PC-3 (cell line): ENCODE measurements around the gene TTC34. TPM values are rescaled to one million over a fixed set of nuclear protein-coding genes. Genes with fewer than 3 reads are reported as not detected.

Experiments
- ATAC-seq: fragments of 200-7000 bp; cut with Tn5 transposase; 2 replicates; pipeline ENCODE4 v1.9.1; 2020; ENCODE audit warnings: mild to moderate bottlenecking, moderate library complexity
- BruUV-seq: library from RNA; stranded (reverse); fragments of 400-500 nt; replicated peaks from 2 replicates; lab custom pipeline; 2021; lab: Mats Ljungman, UMichigan
- CTCF ChIA-PET: fragments of 300-600 bp; sonication (Branson Sonifier 250); formaldehyde crosslinking; loops from one replicate; lab custom pipeline; 2022; ENCODE audit warnings: antibody characterized with exemption; lab: Charles Lee
- POLR2A ChIA-PET: fragments of 300-600 bp; sonication (Branson Sonifier 250); formaldehyde crosslinking; loops from one replicate; lab custom pipeline; 2022; ENCODE audit warnings: antibody characterized with exemption; ENCODE audit not compliant: unreplicated experiment; lab: Charles Lee
- DNase-seq: peaks from one replicate; pipeline ENCODE4 v3.0.0-alpha.2; 2015
- H2AFZ ChIP-seq: fragments of 300-600 bp; sonication (generic); 2 replicates; pipeline ENCODE4 v1.6.0; 2016; ENCODE audit warnings: antibody characterized with exemption, low read length
- H3F3A ChIP-seq: fragments of 300-600 bp; sonication (generic); one replicate; pipeline ENCODE4 v1.6.0; 2017; ENCODE audit warnings: antibody characterized with exemption, low read length, control low read depth, mild to moderate bottlenecking; ENCODE audit not compliant: unreplicated experiment
- H3K27ac ChIP-seq: fragments of 300-600 bp; sonication (generic); 2 replicates; pipeline ENCODE4 v1.5.1; 2016; ENCODE audit warnings: mild to moderate bottlenecking, low read length
- H3K27me3 ChIP-seq: fragments of 300-600 bp; sonication (generic); 2 replicates; pipeline ENCODE4 v1.6.1; 2016; ENCODE audit warnings: low read length, mixed read lengths
- H3K36me3 ChIP-seq: fragments of 300-600 bp; sonication (generic); 2 replicates; pipeline ENCODE4 v1.6.1; 2016; ENCODE audit warnings: low read depth, mixed run types, low read length, mixed read lengths
- H3K4me1 ChIP-seq: fragments of 300-600 bp; sonication (generic); 2 replicates; pipeline ENCODE4 v1.5.1; 2016; ENCODE audit warnings: low read length; ENCODE audit not compliant: insufficient read depth
- H3K4me2 ChIP-seq: fragments of 300-600 bp; sonication (generic); 2 replicates; pipeline ENCODE4 v1.6.0; 2016; ENCODE audit warnings: low read length
- H3K4me3 ChIP-seq: fragments of 300-600 bp; sonication (generic); 2 replicates; pipeline ENCODE4 v1.5.1; 2016; ENCODE audit warnings: mild to moderate bottlenecking, low read length, mixed read lengths
- H3K79me2 ChIP-seq: fragments of 300-600 bp; sonication (generic); 2 replicates; pipeline ENCODE4 v1.6.1; 2017; ENCODE audit warnings: low read length, mixed read lengths
- H3K9ac ChIP-seq: fragments of 300-600 bp; sonication (generic); 2 replicates; pipeline ENCODE4 v1.6.0; 2016; ENCODE audit warnings: mild to moderate bottlenecking, low read length
- H3K9me2 ChIP-seq: fragments of 300-600 bp; sonication (generic); replicated peaks from 2 replicates; pipeline ENCODE4 v1.6.1; 2016; ENCODE audit warnings: mixed run types, low read length, mixed read lengths
- H3K9me3 ChIP-seq: fragments of 300-600 bp; sonication (generic); 2 replicates; pipeline ENCODE4 v1.6.1; 2016; ENCODE audit warnings: low read length, mixed read lengths
- H4K20me1 ChIP-seq: fragments of 300-600 bp; sonication (generic); 2 replicates; pipeline ENCODE4 v1.6.1; 2016; ENCODE audit warnings: low read length, mixed read lengths
- CTCF ChIP-seq: fragments of 300-600 bp; sonication (generic); conservative IDR thresholded peaks from 2 replicates; pipeline ENCODE4 v1.5.1; 2017; ENCODE audit warnings: antibody characterized with exemption, low read depth, mild to moderate bottlenecking, low read length
- EZH2 ChIP-seq: fragments of 300-600 bp; sonication (generic); IDR thresholded peaks from one replicate; pipeline ENCODE4 v1.6.1; 2017; ENCODE audit warnings: antibody characterized with exemption, mild to moderate bottlenecking, low read length; ENCODE audit not compliant: unreplicated experiment
- EZH2phosphoT487 ChIP-seq: fragments of 300-600 bp; sonication (generic); IDR thresholded peaks from 2 replicates; pipeline ENCODE4 v1.6.1; 2018; ENCODE audit warnings: mild to moderate bottlenecking, antibody characterized with exemption, low read length, borderline replicate concordance
- intact Hi-C: fragments of 100-400 bp; cut with micrococcal nuclease; formaldehyde crosslinking; loops from 2 replicates; pipeline ENCODE4 v1.9.0; 2023
- total RNA-seq: library from RNA; depleted of rRNA; stranded (reverse); fragments of >200 nt; gene quantifications from 2 replicates; pipeline ENCODE4 v1.2.3, GENCODE V29; 2014

Gene TTC34
- total RNA-seq, 1 experiment from 2014 or later, result 0.11 TPM

DNA sequence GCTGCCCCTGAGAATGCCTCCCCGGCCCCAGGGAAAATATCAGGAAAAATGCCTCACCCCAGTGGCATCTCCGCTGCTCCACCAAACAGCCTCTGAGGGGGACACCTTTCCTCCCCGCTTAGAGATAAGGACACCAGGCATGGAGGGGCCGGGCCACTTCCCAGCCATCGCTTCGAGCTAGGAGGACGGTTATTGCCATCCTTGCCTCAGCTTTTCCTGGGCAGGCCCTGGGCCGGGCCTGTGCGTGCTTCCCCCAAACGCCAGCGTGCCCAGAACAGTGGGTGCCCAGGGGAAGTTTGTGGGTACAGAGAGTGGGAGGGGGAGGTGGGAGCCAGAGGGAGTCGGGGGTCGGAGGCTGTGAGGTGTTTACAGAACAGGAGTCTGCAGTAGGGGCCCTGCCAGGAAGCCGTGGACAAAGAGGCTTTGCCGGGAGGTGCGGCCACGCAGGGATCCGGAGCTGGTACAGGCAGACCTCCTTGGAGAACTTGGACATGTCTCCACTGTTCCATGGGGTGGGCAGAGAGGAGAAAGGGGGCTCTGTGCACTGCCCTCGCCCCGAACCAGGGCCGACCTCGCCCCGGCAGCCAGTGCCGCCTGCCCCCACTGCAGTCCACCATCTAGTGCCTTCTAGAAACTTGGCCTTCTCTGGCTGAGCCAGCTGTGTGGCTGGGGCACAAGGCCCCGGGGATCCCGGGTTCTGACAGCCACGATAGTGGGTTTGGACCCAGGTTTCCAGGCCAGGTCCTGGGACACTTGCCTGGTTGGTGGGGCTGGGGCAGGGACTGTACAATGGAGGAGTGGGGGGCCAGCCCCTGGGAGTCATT, 33.5 kb upstream of the TTC34 start:
- intact Hi-C loops, result no loop called here

GRCh38 chr1:2834146-2834475, 32.6 kb upstream of the TTC34 start:
- Histone ChIP-seq H3K4me2 (no peak overlapping the region), H3K4me3 (no peak overlapping the region), H3K27ac (no peak overlapping the region), H3K36me3 (no peaks in the 10 kb centered on the region), H3K79me2 (no peaks in the 10 kb centered on the region), H3K9me2 (no peaks in the 10 kb centered on the region), H2AFZ (no peak overlapping the region), H3K9me3 (no peaks in the 10 kb centered on the region), H3K27me3 (peaks cover 90% of the 10 kb centered on the region), H3K4me1 (no peaks in the 10 kb centered on the region), H3K9ac (no peak overlapping the region), H4K20me1 (no peaks in the 10 kb centered on the region), H3F3A (no peaks in the 10 kb centered on the region)
- intact Hi-C loops, result no loop called here
- CTCF ChIA-PET, result no interaction called here
- no peak for ATAC-seq
- no peak for TF ChIP-seq EZH2phosphoT487
- no peak for TF ChIP-seq EZH2
- TF ChIP-seq CTCF, result no peak
- BruUV-seq, result no TSS peak
- POLR2A ChIA-PET, result no interaction called here
- DNase-seq, result no peak

More for the DNA sequence above, 33.5 kb upstream of the TTC34 start:
- H3K27me3 ChIP-seq, result peaks cover 96% of the 10 kb centered on the region
- CTCF ChIA-PET, result no interaction called here
- no TSS peak for BruUV-seq
- DNase-seq (no peak), ATAC-seq (no peak)
- no peak overlapping the region for H3K4me2 ChIP-seq
- no peaks in the 10 kb centered on the region for H4K20me1 ChIP-seq
- H3K4me1 ChIP-seq, result no peaks in the 10 kb centered on the region
- H3K9ac ChIP-seq, result no peak overlapping the region
- TF ChIP-seq CTCF (no peak), EZH2phosphoT487 (no peak), EZH2 (no peak)
- POLR2A ChIA-PET, result no interaction called here
- no peaks in the 10 kb centered on the region for H3K79me2 ChIP-seq
- H3K9me3 ChIP-seq, result peaks cover 6% of the 10 kb centered on the region
- H3K36me3 ChIP-seq, result no peaks in the 10 kb centered on the region
- no peaks in the 10 kb centered on the region for H3K9me2 ChIP-seq
- no peak overlapping the region for H3K4me3 ChIP-seq
- H3F3A ChIP-seq, result no peaks in the 10 kb centered on the region
- no peak overlapping the region for H2AFZ ChIP-seq
- no peak overlapping the region for H3K27ac ChIP-seq

DNA sequence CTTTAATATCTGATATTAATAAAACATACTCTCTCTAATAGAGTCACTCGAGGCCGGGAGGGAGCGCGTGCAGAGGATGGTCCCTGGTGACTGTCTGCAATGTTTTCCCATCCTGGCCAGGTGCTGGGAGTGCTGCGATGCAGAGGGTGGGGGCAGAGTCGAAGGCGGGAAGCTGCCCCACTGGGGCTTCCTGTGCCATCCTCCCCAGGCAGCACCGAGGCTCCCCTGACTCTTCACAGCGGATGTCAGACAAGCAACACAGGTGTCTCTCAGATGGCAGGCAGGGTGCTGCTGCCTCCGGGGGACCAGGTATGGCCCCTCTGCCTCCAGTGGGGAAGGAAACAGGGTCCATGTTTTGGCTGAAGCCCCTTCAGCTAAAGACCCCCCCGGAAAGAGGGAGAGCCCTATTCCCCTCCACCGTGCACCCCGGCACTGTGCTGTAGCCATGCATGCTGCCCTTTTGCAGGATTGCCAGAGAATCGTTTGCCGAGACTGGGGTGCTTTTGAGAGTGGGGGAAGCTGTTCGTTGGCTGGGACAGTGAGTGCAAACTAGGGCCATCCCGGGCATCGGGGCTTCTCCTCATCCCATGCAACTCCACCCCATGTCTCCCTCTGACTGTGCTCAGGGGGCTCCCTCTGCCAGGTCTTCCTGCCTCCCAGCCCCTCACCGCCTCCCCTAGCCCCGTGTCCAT, 32.1 kb upstream of the TTC34 start:
- Histone ChIP-seq H3K27me3 (peaks cover 90% of the 10 kb centered on the region), H4K20me1 (no peaks in the 10 kb centered on the region), H3K9me3 (0 out of 2 replicates have a peak, but pooled peaks cover 1% of the 10 kb centered on the region), H3K9ac (no peak overlapping the region), H2AFZ (no peak overlapping the region), H3K79me2 (no peaks in the 10 kb centered on the region), H3K36me3 (no peaks in the 10 kb centered on the region), H3K27ac (no peak overlapping the region), H3K4me3 (no peak overlapping the region), H3K4me1 (no peaks in the 10 kb centered on the region), H3K4me2 (no peak overlapping the region), H3F3A (no peaks in the 10 kb centered on the region), H3K9me2 (no peaks in the 10 kb centered on the region)
- ChIA-PET POLR2A (no interaction called here), CTCF (no interaction called here)
- ATAC-seq, result no peak
- DNase-seq, result no peak
- no TSS peak for BruUV-seq
- intact Hi-C loops, result no loop called here
- no peak for TF ChIP-seq EZH2phosphoT487
- TF ChIP-seq EZH2, result no peak
- no peak for TF ChIP-seq CTCF
